Thymus (tissue), 11 donors: ENCODE data around the gene PXMP2. TPM values are rescaled to one million over a fixed set of nuclear protein-coding genes. Genes with fewer than 3 reads are reported as not detected.

Source experiments
- DNase-seq, 9 donors: peaks; one replicate each; pipeline ENCODE4 v3.0.0-alpha.2; 2013; ENCODE audit warnings: low spot score in 9 of 9, low read depth in 6 of 9, missing footprints in 1 of 9
- H3K27ac ChIP-seq, 2 donors: one replicate each; pipeline ENCODE4 v1.5.1; 2013; ENCODE audit warnings: control low read depth in 1 of 2, low read depth in 1 of 2, low read length in 1 of 2, mild to moderate bottlenecking in 1 of 2, moderate library complexity in 1 of 2
- H3K27me3 ChIP-seq, 2 donors: one replicate each; pipeline ENCODE4 v1.5.1; 2013; ENCODE audit warnings: low read length in 1 of 2; ENCODE audit not compliant: control insufficient read depth in 2 of 2, insufficient read depth in 1 of 2
- H3K36me3 ChIP-seq, 2 donors: one replicate each; pipeline ENCODE4 v1.5.1; 2013; ENCODE audit warnings: low read length in 1 of 2, mild to moderate bottlenecking in 1 of 2, moderate library complexity in 1 of 2; ENCODE audit not compliant: control insufficient read depth in 2 of 2, insufficient read depth in 2 of 2
- H3K4me1 ChIP-seq, 2 donors: one replicate each; pipeline ENCODE4 v1.5.1; 2013; ENCODE audit warnings: low read length in 2 of 2; ENCODE audit not compliant: control insufficient read depth in 2 of 2, insufficient read depth in 2 of 2
- H3K4me3 ChIP-seq, 2 donors: one replicate each; pipeline ENCODE4 v1.5.1; 2013; ENCODE audit warnings: low read length in 2 of 2, control low read depth in 1 of 2, mild to moderate bottlenecking in 1 of 2
- H3K9me3 ChIP-seq, 2 donors: one replicate each; pipeline ENCODE4 v1.5.1; 2013; ENCODE audit warnings: low read length in 1 of 2, mild to moderate bottlenecking in 1 of 2; ENCODE audit not compliant: control insufficient read depth in 2 of 2, insufficient read depth in 1 of 2
- WGBS: extraction: QIAGEN DNeasy Blood & Tissue Kit; methylation state at CpG from one replicate; pipeline ENCODE4 v1.1.7; 2013; 5-methylcytosine and 5-hydroxymethylcytosine counted together
- polyA plus RNA-seq: library from polyadenylated mRNA; stranded (reverse); fragments of 200-250 nt; gene quantifications from one replicate; pipeline ENCODE4 v1.2.3, GENCODE V29; 2013
- total RNA-seq: library from RNA; stranded (reverse); fragments of 120-200 nt; gene quantifications from one replicate; pipeline ENCODE4 v1.2.4, GENCODE V29; 2013
- donor health status: healthy.

The PXMP2 gene
- total and polyA plus RNA-seq, 2 donors = 6.3 to 50.1 TPM

- Histone ChIP-seq H3K27ac (no peak overlapping the region), H3K9me3 (no peaks in the 10 kb centered on the region), H3K4me3 (no peak overlapping the region), H3K27me3 (no peaks in the 10 kb centered on the region), H3K4me1 (no peaks in the 10 kb centered on the region), H3K36me3 (peaks cover 78 to 80% of the 10 kb centered on the region in 2 donors)
- WGBS = 98% methylated on average over 25 of the region's 25 CpGs
- no peak for DNase-seq
These were observed 33.4 kb downstream of the PXMP2 start for GRCh38 chr12:132720606-132721345.

- no peaks in the 10 kb centered on the region for H3K27me3 ChIP-seq
- no peak overlapping the region for H3K27ac ChIP-seq
- H3K9me3 ChIP-seq = no peaks in the 10 kb centered on the region
- H3K4me3 ChIP-seq = no peak overlapping the region
- no peak for DNase-seq
- H3K4me1 ChIP-seq = no peaks in the 10 kb centered on the region
- WGBS = 97% methylated on average over 30 of the region's 30 CpGs
- H3K36me3 ChIP-seq = peaks cover 77 to 83% of the 10 kb centered on the region in 2 donors
These were observed 35.8 kb downstream of the PXMP2 start for GRCh38 chr12:132723015-132723763.

GRCh38 chr12:132723764-132724140, 36.4 kb downstream of the PXMP2 start:
- DNase-seq = no peak
- Histone ChIP-seq H3K9me3 (no peaks in the 10 kb centered on the region), H3K27ac (no peak overlapping the region), H3K27me3 (no peaks in the 10 kb centered on the region), H3K4me3 (no peak overlapping the region), H3K4me1 (no peaks in the 10 kb centered on the region), H3K36me3 (peaks cover 79 to 84% of the 10 kb centered on the region in 2 donors)
- 98% methylated on average over 2 of the region's 2 CpGs for WGBS

GRCh38 chr12:132724506-132725241, 37.3 kb downstream of the PXMP2 start:
- WGBS = 95% methylated on average over 30 of the region's 30 CpGs
- no peaks in the 10 kb centered on the region for H3K4me1 ChIP-seq

GRCh38 chr12:132726386-132726785, 39.0 kb downstream of the PXMP2 start:
- Histone ChIP-seq H3K4me3 (no peak overlapping the region), H3K4me1 (no peaks in the 10 kb centered on the region), H3K9me3 (peaks cover 4 to 7% of the 10 kb centered on the region in 2 donors), H3K27ac (no peak overlapping the region), H3K27me3 (no peaks in the 10 kb centered on the region), H3K36me3 (peaks cover 78 to 83% of the 10 kb centered on the region in 2 donors)
- no peak for DNase-seq
- 98% methylated on average over 12 of the region's 12 CpGs for WGBS

More at GRCh38 chr12:132724506-132725241, 37.3 kb downstream of the PXMP2 start:
- Histone ChIP-seq H3K27ac (no peak overlapping the region), H3K27me3 (no peaks in the 10 kb centered on the region), H3K36me3 (peaks cover 76 to 79% of the 10 kb centered on the region in 2 donors), H3K9me3 (peaks cover 0 to 1% of the 10 kb centered on the region in 2 donors), H3K4me3 (no peak overlapping the region)
- DNase-seq = no peak

GRCh38 chr12:132727091-132727794, 39.9 kb downstream of the PXMP2 start:
- H3K4me3 ChIP-seq = no peak overlapping the region
- no peaks in the 10 kb centered on the region for H3K27me3 ChIP-seq
- H3K27ac ChIP-seq = no peak overlapping the region
- WGBS = 96% methylated on average over 37 of the region's 37 CpGs
- DNase-seq = no peak
- no peaks in the 10 kb centered on the region for H3K4me1 ChIP-seq
- H3K9me3 ChIP-seq = peaks cover 4 to 12% of the 10 kb centered on the region in 2 donors
- H3K36me3 ChIP-seq = peaks cover 83 to 85% of the 10 kb centered on the region in 2 donors

GRCh38 chr12:132728502-132728901, 41.1 kb downstream of the PXMP2 start:
- WGBS = 99% methylated on average over 7 of the region's 7 CpGs
- Histone ChIP-seq H3K4me3 (no peak overlapping the region), H3K4me1 (no peaks in the 10 kb centered on the region), H3K36me3 (peaks cover 88 to 90% of the 10 kb centered on the region in 2 donors), H3K27ac (no peak overlapping the region), H3K27me3 (no peaks in the 10 kb centered on the region), H3K9me3 (peaks cover 4 to 12% of the 10 kb centered on the region in 2 donors)
- DNase-seq = no peak

GRCh38 chr12:132729541-132730320, 42.3 kb downstream of the PXMP2 start:
- no peaks in the 10 kb centered on the region for H3K4me1 ChIP-seq
- peaks cover 90% of the 10 kb centered on the region in 2 donors for H3K36me3 ChIP-seq
- H3K9me3 ChIP-seq = peaks cover 4 to 12% of the 10 kb centered on the region in 2 donors
- no peaks in the 10 kb centered on the region for H3K27me3 ChIP-seq
- no peak overlapping the region for H3K27ac ChIP-seq
- DNase-seq = no peak
- H3K4me3 ChIP-seq = no peak overlapping the region
- WGBS = 94% methylated on average over 24 of the region's 24 CpGs
